IMR-90 (cell line): Measurements from ENCODE around the gene NRG4. TPM values are rescaled to one million over a fixed set of nuclear protein-coding genes. Genes with fewer than 3 reads are reported as not detected.

Experiments used
- ATAC-seq: fragments of 200-7000 bp; cut with Tn5 transposase; 2 replicates; pipeline ENCODE4 v1.9.1; 2020; ENCODE audit warnings: low read depth, mild to moderate bottlenecking, moderate library complexity
- BruUV-seq: library from RNA; stranded (reverse); fragments of 400-500 nt; replicated peaks from 2 replicates; lab custom pipeline; 2021; lab: Mats Ljungman, UMichigan
- CTCF ChIA-PET: fragments of 300-600 bp; formaldehyde crosslinking; extraction: SDS; loops from one replicate; lab custom pipeline; 2021; ENCODE audit warnings: antibody characterized with exemption; lab: Yijun Ruan, JAX
- POLR2A ChIA-PET: fragments of 300-600 bp; sonication (Branson Sonifier 250); formaldehyde crosslinking; loops from one replicate; lab custom pipeline; 2022; ENCODE audit warnings: antibody characterized with exemption; ENCODE audit not compliant: unreplicated experiment; lab: Charles Lee
- DNase-seq: peaks from one replicate; pipeline ENCODE4 v3.0.0; 2013
- H2AFZ ChIP-seq: replicated peaks from 2 replicates; pipeline ENCODE3; 2013; ENCODE audit warnings: low read length, mild to moderate bottlenecking; ENCODE audit not compliant: poor library complexity
- H2AK5ac ChIP-seq: 2 replicates; pipeline ENCODE4 v1.6.1; 2013; ENCODE audit warnings: low read depth, low read length, inconsistent platforms
- H2AK9ac ChIP-seq: replicated peaks from 2 replicates; pipeline ENCODE3; 2013; ENCODE audit warnings: mild to moderate bottlenecking, low read depth, low read length, moderate library complexity; ENCODE audit not compliant: poor library complexity
- H2BK120ac ChIP-seq: 2 replicates; pipeline ENCODE4 v1.6.1; 2013; ENCODE audit warnings: low read depth, low read length, inconsistent platforms
- H2BK15ac ChIP-seq: 3 replicates; pipeline ENCODE4 v1.6.1; 2013; ENCODE audit warnings: low read depth, low read length, inconsistent platforms
- H2BK20ac ChIP-seq: 2 replicates; pipeline ENCODE4 v1.6.1; 2013; ENCODE audit warnings: low read depth, mild to moderate bottlenecking, inconsistent platforms, low read length, moderate library complexity
- H2BK5ac ChIP-seq: 2 replicates; pipeline ENCODE4 v1.6.1; 2013; ENCODE audit warnings: mild to moderate bottlenecking, low read depth, low read length, inconsistent platforms; ENCODE audit not compliant: poor library complexity, severe bottlenecking
- H3K14ac ChIP-seq: replicated peaks from 2 replicates; pipeline ENCODE4 v1.6.1; 2013; ENCODE audit warnings: low read depth, low read length, inconsistent platforms
- H3K18ac ChIP-seq: 2 replicates; pipeline ENCODE4 v1.6.1; 2013; ENCODE audit warnings: low read depth, low read length, control low read depth
- H3K23ac ChIP-seq: 2 replicates; pipeline ENCODE4 v1.6.1; 2013; ENCODE audit warnings: low read depth, low read length, inconsistent platforms
- H3K27ac ChIP-seq: 2 replicates; pipeline ENCODE4 v1.5.1; 2013; ENCODE audit warnings: mild to moderate bottlenecking, control low read depth, low read length; ENCODE audit not compliant: insufficient read depth
- H3K27me3 ChIP-seq: 2 replicates; pipeline ENCODE4 v1.6.1; 2013; ENCODE audit warnings: low read length; ENCODE audit not compliant: control insufficient read depth, insufficient read depth
- H3K36me3 ChIP-seq: 2 replicates; pipeline ENCODE4 v1.6.1; 2013; ENCODE audit warnings: low read length, mixed read lengths; ENCODE audit not compliant: control insufficient read depth, insufficient read depth
- H3K4ac ChIP-seq: 2 replicates; pipeline ENCODE4 v1.6.1; 2013; ENCODE audit warnings: low read depth, low read length, inconsistent platforms
- H3K4me1 ChIP-seq: 2 replicates; pipeline ENCODE4 v1.6.1; 2013; ENCODE audit warnings: low read length, mixed read lengths; ENCODE audit not compliant: control insufficient read depth, insufficient read depth
- H3K4me2 ChIP-seq: 2 replicates; pipeline ENCODE4 v1.6.1; 2013; ENCODE audit warnings: low read depth, mild to moderate bottlenecking, control low read depth, low read length, moderate library complexity
- H3K4me3 ChIP-seq: 2 replicates; pipeline ENCODE4 v1.5.1; 2013; ENCODE audit warnings: low read depth, mild to moderate bottlenecking, control low read depth, low read length, moderate library complexity; ENCODE audit not compliant: insufficient read depth
- H3K56ac ChIP-seq: 2 replicates; pipeline ENCODE4 v1.6.1; 2013; ENCODE audit warnings: low read length, inconsistent platforms; ENCODE audit not compliant: insufficient read depth; ENCODE audit errors: extremely low read depth
- H3K79me1 ChIP-seq, 2 experiments: 2 replicates each; pipeline ENCODE4 v1.6.1; 2013; ENCODE audit warnings: low read length in 2 of 2, inconsistent platforms in 1 of 2, low read depth in 1 of 2
- H3K9ac ChIP-seq: 2 replicates; pipeline ENCODE4 v1.6.1; 2013; ENCODE audit warnings: low read depth, low read length, control low read depth
- H3K9me1 ChIP-seq: 2 replicates; pipeline ENCODE4 v1.6.1; 2013; ENCODE audit warnings: low read length, inconsistent platforms; ENCODE audit not compliant: insufficient read depth
- H3K9me3 ChIP-seq: 2 replicates; pipeline ENCODE4 v1.6.1; 2013; ENCODE audit warnings: low read length; ENCODE audit not compliant: control insufficient read depth, insufficient read depth
- H4K20me1 ChIP-seq: 2 replicates; pipeline ENCODE4 v1.6.1; 2013; ENCODE audit warnings: low read length, inconsistent platforms; ENCODE audit not compliant: insufficient read depth
- H4K5ac ChIP-seq: 2 replicates; pipeline ENCODE4 v1.6.1; 2013; ENCODE audit warnings: mild to moderate bottlenecking, low read depth, low read length, control low read depth
- H4K8ac ChIP-seq, 2 experiments: 2 replicates each; pipeline ENCODE4 v1.6.1; 2013; ENCODE audit warnings: low read depth in 2 of 2, low read length in 2 of 2, control low read depth in 1 of 2, inconsistent platforms in 1 of 2
- H4K91ac ChIP-seq: 2 replicates; pipeline ENCODE4 v1.6.1; 2013; ENCODE audit warnings: low read depth, low read length, inconsistent platforms; ENCODE audit not compliant: insufficient read depth
- BHLHE40 ChIP-seq: fragments of 150-350 bp; IDR thresholded peaks from 2 replicates; pipeline ENCODE4 v1.6.1; 2016; ENCODE audit warnings: mild to moderate bottlenecking, low read depth, low read length
- CEBPB ChIP-seq: IDR thresholded peaks from 2 replicates; pipeline ENCODE4 v1.6.1; 2012; ENCODE audit warnings: low read depth, low read length, improper control_type of control experiment
- MAFK ChIP-seq: IDR thresholded peaks from 2 replicates; pipeline ENCODE4 v1.6.1; 2012; ENCODE audit warnings: low read depth, low read length, improper control_type of control experiment
- NFE2L2 ChIP-seq: fragments of 150-350 bp; IDR thresholded peaks from 2 replicates; pipeline ENCODE4 v1.6.1; 2016; ENCODE audit warnings: low read depth, mild to moderate bottlenecking, low read length
- RCOR1 ChIP-seq: IDR thresholded peaks from 2 replicates; pipeline ENCODE4 v1.6.1; 2012; ENCODE audit warnings: mild to moderate bottlenecking, low read length, improper control_type of control experiment; ENCODE audit not compliant: insufficient replicate concordance
- RFX5 ChIP-seq: IDR thresholded peaks from 2 replicates; pipeline ENCODE4 v1.8.0; 2012; ENCODE audit warnings: low read depth, mild to moderate bottlenecking, low read length, moderate library complexity
- SMC3 ChIP-seq: fragments of 150-350 bp; IDR thresholded peaks from 2 replicates; pipeline ENCODE4 v1.6.1; 2016; ENCODE audit warnings: low read depth, mild to moderate bottlenecking, antibody characterized with exemption, low read length, moderate library complexity
- WGBS, 2 experiments: methylation state at CpG; one replicate each; pipeline versions ENCODE4 v1.1.5 to v1.1.7; 2013; ENCODE audit warnings: missing lambda C conversion rate in 2 of 2; ENCODE audit not compliant: insufficient read length in 1 of 2; ENCODE audit errors: extremely low coverage in 2 of 2; 5-methylcytosine and 5-hydroxymethylcytosine counted together
- dilution Hi-C: fragments of 300-500 bp; cut with HindIII; formaldehyde crosslinking; loops from one replicate; pipeline ENCODE4 v1.14.3; 2018; ENCODE audit warnings: low sequenced_read_pairs; ENCODE audit not compliant: unreplicated experiment
- in situ Hi-C: fragments of 300-500 bp; cut with MboI; formaldehyde crosslinking; loops from 3 replicates; pipeline ENCODE4 v1.14.3; 2019; ENCODE audit warnings: low sequenced_read_pairs, inconsistent platforms, mixed read lengths
- intact Hi-C: fragments of 100-400 bp; cut with micrococcal nuclease; formaldehyde crosslinking; loops from 2 replicates; pipeline ENCODE4 v1.10.0; 2022
- polyA plus RNA-seq, 3 experiments: library from polyadenylated mRNA; depleted of rRNA; stranded (reverse); fragments of >200 nt; gene quantifications; 2 replicates each; pipeline ENCODE4 v1.2.3, GENCODE V29; 2012; ENCODE audit warnings: low replicate concordance in 1 of 3
- total RNA-seq: library from RNA; depleted of rRNA; stranded (reverse); fragments of >200 nt; gene quantifications from 2 replicates; pipeline ENCODE4 v1.2.3, GENCODE V29; 2012

NRG4 gene
- total and polyA plus RNA-seq, 2 of the 4 experiments (the other 2 are of a cell fraction), result not detected

DNA sequence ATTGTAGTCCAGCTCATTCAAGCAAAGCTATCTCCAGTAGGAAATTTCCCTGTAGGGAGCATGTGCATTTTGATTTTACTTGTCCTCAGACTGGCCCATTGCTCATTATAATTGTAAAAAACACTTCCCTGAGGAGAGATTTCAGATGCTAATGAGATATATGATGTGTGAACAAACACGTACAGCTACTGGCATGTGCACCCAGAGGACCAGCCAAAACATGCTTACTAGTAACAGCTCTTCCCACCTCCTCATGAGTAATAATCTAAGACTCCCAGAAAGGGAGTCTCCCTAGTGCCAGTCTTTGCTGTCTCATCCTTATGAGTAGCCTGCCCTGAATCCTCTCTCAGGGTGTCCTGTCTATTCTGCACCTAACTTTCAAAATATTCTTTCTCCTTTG lies 65.1 kb downstream of the NRG4 start:
- no peaks in the 10 kb centered on the region for H3K9me3 ChIP-seq
- H2BK120ac ChIP-seq, result no peak overlapping the region
- no peaks in the 10 kb centered on the region for H3K36me3 ChIP-seq
- no CpG with 5 or more reads among the region's 1 CpG for WGBS, 2 experiments
- ChIA-PET CTCF (interaction anchor here (1.2 kb wide), 1 partner anchor 8 kb away, joined by 5 read pairs; no protein-coding TSS in a partner anchor), POLR2A (no interaction called here)
- H3K27ac ChIP-seq, result no peak overlapping the region
- H3K9ac ChIP-seq, result no peak overlapping the region
- in situ Hi-C loops, result no loop called here
- H3K18ac ChIP-seq, result peak overlapping the region; percentile 61; the same call in 1 of the 2 replicates
- no peak overlapping the region for H3K56ac ChIP-seq
- BruUV-seq, result no TSS peak
- no peak overlapping the region for H3K4me3 ChIP-seq
- peaks cover 3% of the 10 kb centered on the region; the same call in 1 of the 2 replicates for H3K4me1 ChIP-seq
- H3K79me1 ChIP-seq, result no peaks in the 10 kb centered on the region
- H4K5ac ChIP-seq, result no peak overlapping the region
- peak overlapping the region; percentile 61 for H2BK5ac ChIP-seq
- peaks cover 6% of the 10 kb centered on the region for H3K9me1 ChIP-seq
- TF ChIP-seq RFX5 (no peak), MAFK (peak; percentile 23; the same call in 1 of the 2 replicates), BHLHE40 (peak; percentile 83), RCOR1 (no peak), SMC3 (no peak), CEBPB (no peak), NFE2L2 (peak; percentile 41)
- no peaks in the 10 kb centered on the region for H4K20me1 ChIP-seq
- H2BK20ac ChIP-seq, result peak overlapping the region; percentile 33; the same call in 1 of the 2 replicates
- H2AFZ ChIP-seq, result no peak overlapping the region
- H2AK5ac ChIP-seq, result peak overlapping the region; percentile 72
- ATAC-seq (peak; percentile 70), DNase-seq (peak; percentile 77)
- dilution Hi-C loops, result no loop called here
- no peak overlapping the region; the same call in 1 of the 3 replicates for H2BK15ac ChIP-seq
- no peak overlapping the region for H3K23ac ChIP-seq
- intact Hi-C loops, result loop anchor here (10.0 kb wide), 1 partner anchor 188 kb away; no protein-coding TSS in a partner anchor
- no peak overlapping the region for H4K91ac ChIP-seq
- peak overlapping the region; percentile 46; the same call in 1 of the 2 replicates for H3K4ac ChIP-seq
- no peaks in the 10 kb centered on the region for H3K27me3 ChIP-seq
- 0 out of 2 replicates have a peak overlapping the region, but pooled peaks have one; percentile 43 for H3K14ac ChIP-seq
- H2AK9ac ChIP-seq, result no peak overlapping the region
- H3K4me2 ChIP-seq, result no peak overlapping the region
- no peak overlapping the region for H4K8ac ChIP-seq
